ENCODE data around the gene FCHSD2. TPM values are rescaled to one million over a fixed set of nuclear protein-coding genes. Genes with fewer than 3 reads are reported as not detected.
A peak's percentile ranks its signal among the peaks of the same experiment; 100 is the strongest.

FCHSD2 gene
- total and polyA plus RNA-seq, 8 donors, result 5.5 to 22.5 (median 10.4) TPM

DNA sequence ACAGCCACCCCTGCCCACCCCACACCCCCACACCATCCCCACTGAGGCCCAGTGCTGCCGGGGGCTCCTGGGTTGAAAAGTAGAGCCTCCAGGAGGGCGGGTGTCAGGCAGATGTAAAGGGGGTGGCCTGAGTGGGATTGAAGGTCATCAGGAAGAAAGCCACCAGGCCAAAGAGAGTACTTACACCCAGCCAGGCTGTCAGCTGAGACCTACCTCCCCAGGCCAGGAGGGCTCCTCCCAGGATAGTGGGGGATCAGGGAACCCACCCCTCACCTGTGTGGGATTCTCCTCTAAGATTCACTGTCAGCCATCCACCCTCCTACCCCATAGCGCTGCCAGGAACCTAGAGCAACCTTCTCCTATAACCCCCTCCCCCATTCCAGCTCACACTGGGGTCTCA, 17.2 kb upstream of the FCHSD2 start:
- H3K4me1 ChIP-seq, result no peaks in the 10 kb centered on the region
- H3K9me3 ChIP-seq, result no peaks in the 10 kb centered on the region
- FAIRE-seq, result no peak
- H3K27ac ChIP-seq, result no peak overlapping the region
- ATAC-seq, result no peak
- no peak overlapping the region for H3K4me3 ChIP-seq
- no peaks in the 10 kb centered on the region for H3K27me3 ChIP-seq
- no peak for DNase-seq
- no peaks in the 10 kb centered on the region for H3K36me3 ChIP-seq
- 92 to 97% methylated on average over 3 of the region's 3 CpGs for WGBS, 2 donors
- no peak for TF ChIP-seq CTCF (IDR thresholded peaks at IDR 0.05)
- intact Hi-C loops (cut with DNase I), result no loop called here

DNA sequence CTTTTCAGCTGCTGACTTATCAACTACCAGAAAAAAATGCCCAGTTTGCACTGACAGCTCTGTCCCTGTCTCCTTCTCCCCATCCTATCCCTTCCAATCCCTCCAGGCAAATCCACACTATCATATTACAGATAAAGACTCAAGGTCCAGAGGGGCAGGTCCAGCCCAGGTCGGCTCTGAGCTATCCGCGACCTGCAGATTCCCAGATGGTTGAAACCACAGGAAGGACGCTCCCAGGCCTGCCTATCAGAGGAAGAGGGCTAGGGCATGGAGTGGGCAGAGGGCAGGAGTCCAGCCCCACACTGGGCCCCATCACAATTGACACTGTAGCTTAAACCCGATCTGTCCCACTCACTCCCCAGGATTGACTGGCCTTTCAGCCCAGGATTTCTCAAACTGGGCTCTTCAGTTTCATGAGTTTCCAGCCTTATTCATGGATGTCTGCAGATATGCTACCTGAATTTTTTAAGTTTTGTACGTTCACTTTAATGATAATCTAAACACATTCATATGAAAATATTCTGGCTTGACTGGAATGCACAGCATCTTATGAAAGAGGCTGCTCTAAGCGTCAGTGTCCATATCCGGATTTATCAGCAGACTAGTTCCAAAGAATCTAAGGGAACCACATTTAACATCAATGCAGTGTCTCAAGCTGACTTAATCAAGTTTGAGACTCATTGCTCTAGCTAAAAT, 16.4 kb upstream of the FCHSD2 start:
- DNase-seq (no peak), ATAC-seq (no peak), FAIRE-seq (no peak)
- no peaks in the 10 kb centered on the region for H3K27me3 ChIP-seq
- H3K4me1 ChIP-seq, result no peaks in the 10 kb centered on the region
- H3K9me3 ChIP-seq, result no peaks in the 10 kb centered on the region
- TF ChIP-seq CTCF (IDR thresholded peaks at IDR 0.05), result no peak
- peak overlapping the region in 1 of 4 donors; percentile 15 for H3K27ac ChIP-seq
- no peaks in the 10 kb centered on the region for H3K36me3 ChIP-seq
- WGBS, 2 donors, result 77 to 81% methylated on average over 8 of the region's 8 CpGs
- intact Hi-C loops (cut with DNase I), result no loop called here
- no peak overlapping the region for H3K4me3 ChIP-seq

DNA sequence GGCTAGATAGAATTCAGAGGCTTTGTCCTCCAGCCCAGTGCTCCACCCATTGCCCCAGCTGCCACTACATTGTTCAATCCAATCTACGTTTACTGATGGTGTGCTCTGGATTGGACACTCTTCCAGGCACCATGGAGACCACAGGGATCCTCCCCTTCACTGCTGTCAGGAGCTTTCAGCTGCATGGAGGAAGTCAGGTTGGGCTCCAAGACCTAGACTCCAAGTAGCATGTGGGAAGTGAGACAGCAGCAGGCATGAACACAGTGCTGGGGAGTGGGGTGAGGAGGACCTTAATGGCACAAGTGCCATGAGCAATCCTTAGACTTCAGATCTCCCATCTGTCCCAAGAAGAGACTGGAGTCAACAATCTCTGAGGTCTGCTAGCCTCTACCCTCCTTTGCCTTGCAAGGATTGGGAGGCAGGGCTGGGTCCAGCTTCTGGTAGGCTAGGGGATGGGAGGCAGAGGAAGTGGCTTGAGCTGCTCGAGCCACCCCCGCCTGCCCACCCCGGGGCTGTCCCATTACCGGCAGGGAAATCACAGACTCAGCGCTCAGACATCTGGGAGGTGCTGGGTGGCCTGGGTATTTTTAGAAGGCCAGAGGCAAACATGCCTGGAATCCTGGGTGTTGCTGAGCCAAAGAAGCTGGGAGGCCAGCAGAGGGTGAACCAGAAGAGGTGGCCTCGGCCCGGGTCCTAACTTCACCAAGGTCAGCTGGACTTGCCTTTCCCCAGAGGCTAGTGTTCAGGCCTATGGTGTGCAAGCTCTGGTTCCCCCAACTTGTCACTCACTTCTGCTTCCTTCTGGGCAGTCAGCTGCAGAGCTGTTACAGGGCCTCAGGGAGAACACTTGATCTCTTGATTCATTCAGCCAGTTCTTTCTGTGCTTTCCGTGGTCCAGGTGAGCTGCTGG, 15.2 kb upstream of the FCHSD2 start:
- H3K4me3 ChIP-seq, result no peak overlapping the region
- ATAC-seq (peak in 2 of 4 donors; percentile 61 to 75), DNase-seq (no peak), FAIRE-seq (no peak)
- TF ChIP-seq CTCF (IDR thresholded peaks at IDR 0.05), result no peak
- H3K36me3 ChIP-seq, result no peaks in the 10 kb centered on the region
- intact Hi-C loops (cut with DNase I), result no loop called here
- peak overlapping the region in 1 of 4 donors; percentile 19 for H3K27ac ChIP-seq
- no peaks in the 10 kb centered on the region for H3K4me1 ChIP-seq
- WGBS, 2 donors, result 71 to 83% methylated on average over 9 of the region's 9 CpGs
- H3K9me3 ChIP-seq, result no peaks in the 10 kb centered on the region
- no peaks in the 10 kb centered on the region for H3K27me3 ChIP-seq

DNA sequence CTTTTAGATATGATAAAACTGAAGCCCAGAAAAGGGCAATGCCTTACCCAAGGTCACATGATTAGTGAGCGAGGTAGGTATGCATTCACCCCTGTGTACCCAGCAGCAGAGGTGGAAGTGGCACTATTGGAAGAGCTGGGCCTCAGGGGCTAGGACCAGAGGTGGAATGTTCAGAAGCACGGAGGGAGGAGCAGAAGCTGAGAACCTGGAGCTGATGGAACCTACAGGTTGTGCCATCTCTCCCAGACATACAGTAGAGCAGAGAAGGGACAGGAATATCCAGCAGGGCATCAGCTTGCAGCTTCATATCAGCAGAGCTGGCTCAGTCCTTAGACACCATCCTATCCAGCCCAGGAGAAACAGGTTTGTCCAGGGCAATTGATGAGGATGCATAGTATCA, 14.6 kb upstream of the FCHSD2 start:
- no peak for FAIRE-seq
- Histone ChIP-seq H3K4me3 (no peak overlapping the region), H3K27ac (no peak overlapping the region)

More for the DNA sequence above, 14.6 kb upstream of the FCHSD2 start:
- TF ChIP-seq CTCF (IDR thresholded peaks at IDR 0.05), result no peak
- no peak for DNase-seq
- intact Hi-C loops (cut with DNase I), result no loop called here
- no peaks in the 10 kb centered on the region for H3K27me3 ChIP-seq
- H3K36me3 ChIP-seq, result no peaks in the 10 kb centered on the region
- H3K9me3 ChIP-seq, result no peaks in the 10 kb centered on the region
- 72 to 78% methylated on average over 2 of the region's 2 CpGs for WGBS, 2 donors
- no peaks in the 10 kb centered on the region for H3K4me1 ChIP-seq
- ATAC-seq, result no peak
